Endothelial cell of umbilical vein (primary cell): ENCODE data around the gene ASAP2. TPM values are rescaled to one million over a fixed set of nuclear protein-coding genes. Genes with fewer than 3 reads are reported as not detected.

Experiments
- BruUV-seq: library from RNA; stranded (reverse); fragments of 400-500 nt; replicated peaks from 2 replicates; lab custom pipeline; 2021; lab: Mats Ljungman, UMichigan
- CTCF ChIA-PET: fragments of 300-600, 350-600 bp; sonication (Branson Sonifier 250); formaldehyde crosslinking; loops from one replicate; lab custom pipeline; 2021; ENCODE audit warnings: antibody characterized with exemption, inconsistent platforms; lab: Charles Lee
- POLR2A ChIA-PET: fragments of 300-600, 350-600 bp; sonication (Branson Sonifier 250); formaldehyde crosslinking; loops from one replicate; lab custom pipeline; 2021; ENCODE audit warnings: antibody characterized with exemption, inconsistent platforms; lab: Charles Lee
- DNase-seq: peaks from one replicate; pipeline ENCODE4 v3.0.0-alpha.2; 2011; ENCODE audit warnings: low read depth, low spot score
- FAIRE-seq: peaks from 2 replicates; lab custom pipeline; 2011; peaks lifted over from hg19 to GRCh38; lab: Jason Lieb, UNC
- H2AFZ ChIP-seq: 2 replicates; pipeline ENCODE4 v1.6.0; 2012; ENCODE audit warnings: low read depth, low read length, control low read depth, inconsistent platforms
- H3K27ac ChIP-seq: 2 replicates; pipeline ENCODE4 v1.5.1; 2011; ENCODE audit warnings: low read depth, mild to moderate bottlenecking, control low read depth, low read length, moderate library complexity; ENCODE audit not compliant: insufficient read depth
- H3K27me3 ChIP-seq, 2 experiments: 2 replicates each; pipeline versions ENCODE4 v1.6.0 to v1.6.1; 2011; ENCODE audit warnings: low read length in 2 of 2, mixed read lengths in 1 of 2; ENCODE audit not compliant: control insufficient read depth in 2 of 2, insufficient read depth in 2 of 2
- H3K36me3 ChIP-seq, 2 experiments: 2 replicates in 1 of 2; 3 replicates in 1 of 2; pipeline ENCODE4 v1.5.1; 2011; ENCODE audit warnings: low read length in 2 of 2, mild to moderate bottlenecking in 1 of 2, moderate library complexity in 1 of 2; ENCODE audit not compliant: control insufficient read depth in 2 of 2, insufficient read depth in 2 of 2; ENCODE audit errors: extremely low read depth in 1 of 2
- H3K4me1 ChIP-seq: 3 replicates; pipeline ENCODE4 v1.5.1; 2011; ENCODE audit warnings: mild to moderate bottlenecking, low read length; ENCODE audit not compliant: control insufficient read depth, insufficient read depth; ENCODE audit errors: extremely low read depth
- H3K4me2 ChIP-seq: 2 replicates; pipeline ENCODE4 v1.6.1; 2011; ENCODE audit warnings: low read length, control low read depth, mixed read lengths; ENCODE audit not compliant: insufficient read depth
- H3K4me3 ChIP-seq, 3 experiments: fragments of 200-600 bp in 1 of 3; sonication (generic), shearing (Covaris generic) in 1 of 3; replicated peaks in 1 of 3; 2 replicates each; pipeline ENCODE4 v1.5.1; 2011 to 2016; ENCODE audit warnings: control low read depth in 3 of 3, low read length in 3 of 3, mild to moderate bottlenecking in 2 of 3, inconsistent platforms in 1 of 3, low read depth in 1 of 3, moderate library complexity in 1 of 3; ENCODE audit not compliant: insufficient read depth in 1 of 3
- H3K79me2 ChIP-seq: 2 replicates; pipeline ENCODE4 v1.6.0; 2012; ENCODE audit warnings: low read length, inconsistent platforms; ENCODE audit not compliant: control insufficient read depth, insufficient read depth
- H3K9ac ChIP-seq: replicated peaks from 2 replicates; pipeline ENCODE3; 2011; ENCODE audit warnings: low read length, control low read depth; ENCODE audit not compliant: insufficient read depth; ENCODE audit errors: extremely low read depth
- H3K9me1 ChIP-seq: replicated peaks from 3 replicates; pipeline ENCODE4 v1.6.0; 2011; ENCODE audit warnings: mild to moderate bottlenecking, low read length; ENCODE audit not compliant: control insufficient read depth, insufficient read depth; ENCODE audit errors: extremely low read depth
- H3K9me3 ChIP-seq: replicated peaks from 2 replicates; pipeline ENCODE4 v1.5.1; 2012; ENCODE audit warnings: low read length, inconsistent platforms; ENCODE audit not compliant: control insufficient read depth, insufficient read depth
- H4K20me1 ChIP-seq: replicated peaks from 2 replicates; pipeline ENCODE3; 2011; ENCODE audit warnings: mild to moderate bottlenecking, low read length; ENCODE audit not compliant: control insufficient read depth, insufficient read depth; ENCODE audit errors: extremely low read depth
- CTCF ChIP-seq, 2 donors: IDR thresholded peaks; 1 replicate in 1 of 2; 2 replicates in 1 of 2; pipeline ENCODE4 v1.5.1; 2011; ENCODE audit warnings: low read length in 2 of 2, mild to moderate bottlenecking in 2 of 2, moderate library complexity in 2 of 2, control low read depth in 1 of 2, inconsistent platforms in 1 of 2, low read depth in 1 of 2; ENCODE audit not compliant: insufficient read depth in 1 of 2; ENCODE audit errors: extremely low read depth in 1 of 2
- EZH2 ChIP-seq: IDR thresholded peaks from 2 replicates; pipeline ENCODE4 v1.6.1; 2012; ENCODE audit warnings: borderline replicate concordance, low read depth, mild to moderate bottlenecking, moderate library complexity, low read length, inconsistent platforms; ENCODE audit not compliant: severe bottlenecking
- FOS ChIP-seq: IDR thresholded peaks from 2 replicates; pipeline ENCODE4 v1.6.1; 2011; ENCODE audit warnings: mild to moderate bottlenecking, low read length, moderate library complexity, borderline replicate concordance; ENCODE audit not compliant: insufficient read depth
- GATA2 ChIP-seq: IDR thresholded peaks from 2 replicates; pipeline ENCODE4 v1.7.0; 2011; ENCODE audit warnings: low read depth, mild to moderate bottlenecking, moderate library complexity, mixed read lengths, low read length; ENCODE audit not compliant: insufficient read length, insufficient read depth
- JUN ChIP-seq: IDR thresholded peaks from 2 replicates; pipeline ENCODE4 v1.6.1; 2011; ENCODE audit warnings: borderline replicate concordance, low read depth; ENCODE audit not compliant: insufficient read length, insufficient read depth
- MYC ChIP-seq: IDR thresholded peaks from one replicate; pipeline ENCODE4 v1.6.1; 2011; ENCODE audit warnings: mild to moderate bottlenecking, low read depth, low read length
- POLR2A ChIP-seq: IDR thresholded peaks from 2 replicates; pipeline ENCODE4 v1.6.1; 2012; ENCODE audit warnings: low read depth, mild to moderate bottlenecking, control low read depth, low read length
- POLR2AphosphoS5 ChIP-seq: IDR thresholded peaks from 2 replicates; pipeline ENCODE4 v1.6.1; 2012; ENCODE audit warnings: low read depth, mild to moderate bottlenecking, control low read depth, low read length, moderate library complexity; ENCODE audit not compliant: insufficient read depth
- dilution Hi-C: fragments of 300-500 bp; cut with MboI; formaldehyde crosslinking; loops from one replicate; pipeline ENCODE4 v1.15.0; 2019; ENCODE audit warnings: low sequenced_read_pairs; ENCODE audit not compliant: extremely low pct_ligation_motif_present
- intact Hi-C: fragments of 100-400 bp; cut with micrococcal nuclease; formaldehyde crosslinking; loops from one replicate; pipeline ENCODE4 v1.10.0; 2022
- polyA plus RNA-seq, 4 experiments: library from polyadenylated mRNA; depleted of rRNA in 3 of 4; stranded (reverse) in 3 of 4; unstranded in 1 of 4; fragments of >200 nt; gene quantifications; 2 replicates each; pipeline versions ENCODE4 v1.2.1 to v1.2.3, GENCODE V29; 2011 to 2012; ENCODE audit warnings: missing spikeins in 1 of 4
- total RNA-seq: library from RNA; stranded (reverse); gene quantifications from 2 replicates; pipeline ENCODE4 v1.2.3, GENCODE V29; 2021
- TF ChIP-seq, protein P1 (sequence below): IDR thresholded peaks from 2 replicates; pipeline ENCODE4 v1.6.1; 2011; ENCODE audit not compliant: insufficient read depth, insufficient read length

The ASAP2 gene
- total and polyA plus RNA-seq, 2 donors (not counting 3 experiments of a cell fraction or from before 2014, with no cell fraction given), result 31.1 to 79.2 TPM

DNA sequence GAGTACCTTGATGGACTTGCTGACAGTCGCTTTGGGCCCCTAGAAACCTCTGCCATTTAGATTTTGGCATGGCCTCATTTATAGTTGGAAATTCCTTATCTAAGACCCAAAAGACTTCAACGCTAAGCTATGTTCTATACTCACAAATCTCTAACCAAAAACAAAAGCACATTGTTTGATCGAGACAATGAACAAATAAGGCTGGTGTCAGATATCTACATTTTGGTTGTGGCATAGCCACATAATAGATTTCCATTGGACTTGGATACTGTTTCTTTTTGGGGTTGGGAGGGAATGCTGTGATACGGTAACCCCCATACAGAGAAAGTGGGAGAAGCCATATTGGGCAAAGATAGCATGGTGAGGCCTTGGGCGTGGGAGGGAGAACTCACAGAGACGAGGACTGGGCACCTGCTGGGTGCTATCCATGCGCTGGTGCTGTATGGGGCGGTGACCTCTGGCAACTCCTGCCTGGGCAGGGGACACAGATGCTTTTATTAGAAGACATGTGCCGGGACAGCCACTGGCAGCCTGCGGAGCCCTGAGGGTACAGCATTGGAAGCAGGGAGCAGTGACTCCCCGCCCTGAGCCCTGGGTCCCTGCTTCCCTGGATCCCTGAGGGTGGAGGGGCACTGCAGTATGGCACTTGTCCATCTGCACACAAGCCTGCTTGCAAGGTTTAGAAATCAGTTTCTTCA, 97.1 kb downstream of the ASAP2 start:
- Histone ChIP-seq H3K4me2 (no peak overlapping the region), H3K4me3 (no peak overlapping the region), H2AFZ (no peak overlapping the region), H3K79me2 (peaks cover 53% of the 10 kb centered on the region), H3K36me3 (peaks cover 3 to 5% of the 10 kb centered on the region in 2 experiments), H4K20me1 (no peaks in the 10 kb centered on the region), H3K9me3 (no peaks in the 10 kb centered on the region), H3K9ac (no peak overlapping the region), H3K27ac (no peak overlapping the region), H3K27me3 (no peaks in the 10 kb centered on the region), H3K9me1 (no peaks in the 10 kb centered on the region), H3K4me1 (no peaks in the 10 kb centered on the region)
- TF ChIP-seq EZH2 (no peak), FOS (no peak), CTCF (IDR thresholded peaks at IDR 0.05; ENCODE audit: extremely low read depth in 1 of 2, insufficient read depth in 1 of 2, low read depth in 1 of 2, low read length in 2 of 2) (no peak), MYC (no peak), POLR2A (no peak), GATA2 (no peak), JUN (no peak), POLR2AphosphoS5 (no peak)
- TF ChIP-seq, protein P1, sequence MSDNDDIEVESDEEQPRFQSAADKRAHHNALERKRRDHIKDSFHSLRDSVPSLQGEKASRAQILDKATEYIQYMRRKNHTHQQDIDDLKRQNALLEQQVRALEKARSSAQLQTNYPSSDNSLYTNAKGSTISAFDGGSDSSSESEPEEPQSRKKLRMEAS, result no peak
- ChIA-PET CTCF (interaction anchor here (0.8 kb wide), 1 partner anchor 30 kb away, joined by 3 read pairs; no protein-coding TSS in a partner anchor), POLR2A (no interaction called here)
- intact Hi-C loops, result no loop called here
- FAIRE-seq (no peak), DNase-seq (no peak)
- dilution Hi-C loops, result no loop called here
- no TSS peak for BruUV-seq
